HG03139 (cell line): Measurements from ENCODE around the gene ACTG2.

ENCODE experiments used
- ATAC-seq: cut with Tn5 transposase; IDR thresholded peaks from one replicate; pipeline ENCODE4 v1.9.1; 2021; ENCODE audit not compliant: unreplicated experiment

The ACTG2 gene

GRCh38 chr2:73911548-73912208 lies 18.9 kb downstream of the ACTG2 start:
- no peak for ATAC-seq

- no peak for ATAC-seq
These were observed 20.7 kb downstream of the ACTG2 start for GRCh38 chr2:73913414-73914054.

GRCh38 chr2:73914667-73915066 lies 21.9 kb downstream of the ACTG2 start:
- no peak for ATAC-seq

- no peak for ATAC-seq
These were observed 22.7 kb downstream of the ACTG2 start for GRCh38 chr2:73915437-73915993.

- ATAC-seq: no peak
These were observed 23.9 kb downstream of the ACTG2 start for GRCh38 chr2:73916666-73917065.

GRCh38 chr2:73917296-73917695 lies 24.5 kb downstream of the ACTG2 start:
- ATAC-seq: no peak

- no peak for ATAC-seq
These were observed 24.9 kb downstream of the ACTG2 start for GRCh38 chr2:73917696-73918207.

- no peak for ATAC-seq
These were observed 26.0 kb downstream of the ACTG2 start for GRCh38 chr2:73918856-73919255.

- ATAC-seq: no peak
These were observed 26.9 kb downstream of the ACTG2 start for GRCh38 chr2:73919596-73920228.

- no peak for ATAC-seq
These were observed 28.1 kb downstream of the ACTG2 start for GRCh38 chr2:73920577-73921545.

GRCh38 chr2:73921581-73921980 lies 28.8 kb downstream of the ACTG2 start:
- ATAC-seq: no peak

GRCh38 chr2:73922681-73923080 lies 29.9 kb downstream of the ACTG2 start:
- no peak for ATAC-seq

- no peak for ATAC-seq
These were observed 32.4 kb downstream of the ACTG2 start for GRCh38 chr2:73925033-73925704.

- no peak for ATAC-seq
These were observed 33.2 kb downstream of the ACTG2 start for GRCh38 chr2:73925853-73926492.

GRCh38 chr2:73926493-73927327 lies 33.9 kb downstream of the ACTG2 start, which contains the start of gene DGUOK:
Gene DGUOK (plus strand): TSS chr2:73926880. CDS start chr2:73926911, 31 bp downstream.
- ATAC-seq: peak; percentile 99

GRCh38 chr2:73927344-73927743 lies 34.5 kb downstream of the ACTG2 start:
- no peak for ATAC-seq

GRCh38 chr2:73928963-73929347 lies 36.1 kb downstream of the ACTG2 start:
- ATAC-seq: no peak

- ATAC-seq: no peak
These were observed 37.6 kb downstream of the ACTG2 start for GRCh38 chr2:73930386-73930785.
